Hematopoietic multipotent progenitor cell treated with erythropoietin and hydrocortisone succinate and interleukin-3 and kit ligand, for 17 days (in vitro differentiated cells): ENCODE data around the gene USB1.

Source experiments
- DNase-seq: peaks from one replicate; pipeline ENCODE4 v3.0.0-alpha.2; 2015; ENCODE audit warnings: low spot score

The USB1 gene, protein sequence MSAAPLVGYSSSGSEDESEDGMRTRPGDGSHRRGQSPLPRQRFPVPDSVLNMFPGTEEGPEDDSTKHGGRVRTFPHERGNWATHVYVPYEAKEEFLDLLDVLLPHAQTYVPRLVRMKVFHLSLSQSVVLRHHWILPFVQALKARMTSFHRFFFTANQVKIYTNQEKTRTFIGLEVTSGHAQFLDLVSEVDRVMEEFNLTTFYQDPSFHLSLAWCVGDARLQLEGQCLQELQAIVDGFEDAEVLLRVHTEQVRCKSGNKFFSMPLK

GRCh38 chr16:58000706-58001676 is at the start of gene USB1:
Gene USB1 (plus strand): TSS chr16:58001407. CDS start chr16:58001484, 77 bp downstream.
- DNase-seq: peak; percentile 88

DNA sequence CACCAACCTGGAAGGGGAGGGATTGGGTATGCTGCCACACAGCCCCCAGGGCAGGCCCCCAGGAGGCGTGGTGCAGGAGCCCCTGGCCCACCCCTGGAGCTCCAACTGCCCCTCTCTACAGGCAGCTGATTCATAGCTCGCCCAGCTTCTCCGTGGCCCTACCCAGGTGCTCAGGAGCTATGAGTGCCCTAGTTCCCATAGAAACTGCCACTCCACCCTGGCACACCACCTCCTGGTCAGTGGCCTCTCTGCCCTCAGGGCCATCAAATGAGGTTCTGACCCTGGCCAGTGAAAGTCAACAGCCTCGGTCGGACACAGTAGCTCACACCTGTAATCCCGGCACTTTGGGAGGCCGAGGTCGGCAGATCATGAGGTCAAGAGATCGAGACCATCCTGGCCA is 48.3 kb upstream of the USB1 start:
- DNase-seq: no peak

DNA sequence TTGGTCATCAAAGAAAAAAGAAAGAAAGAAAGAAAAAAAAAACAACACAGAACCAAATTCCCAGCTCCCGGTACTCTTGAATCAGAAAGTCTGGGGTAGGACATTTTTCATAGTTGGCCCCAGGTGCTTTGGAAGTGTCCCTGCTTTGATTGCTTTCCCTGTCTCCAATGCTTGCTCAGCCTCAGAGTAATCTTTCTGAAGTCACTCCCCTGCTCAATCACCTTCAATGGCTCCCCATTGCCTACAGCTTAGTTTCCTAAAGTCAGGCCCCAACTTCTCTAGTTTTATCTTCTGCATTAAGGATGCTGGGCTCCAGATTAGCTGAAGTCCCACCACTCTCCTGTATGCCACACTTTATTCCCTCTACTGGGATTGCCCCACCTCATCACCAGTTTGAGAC is 47.4 kb upstream of the USB1 start:
- no peak for DNase-seq

DNA sequence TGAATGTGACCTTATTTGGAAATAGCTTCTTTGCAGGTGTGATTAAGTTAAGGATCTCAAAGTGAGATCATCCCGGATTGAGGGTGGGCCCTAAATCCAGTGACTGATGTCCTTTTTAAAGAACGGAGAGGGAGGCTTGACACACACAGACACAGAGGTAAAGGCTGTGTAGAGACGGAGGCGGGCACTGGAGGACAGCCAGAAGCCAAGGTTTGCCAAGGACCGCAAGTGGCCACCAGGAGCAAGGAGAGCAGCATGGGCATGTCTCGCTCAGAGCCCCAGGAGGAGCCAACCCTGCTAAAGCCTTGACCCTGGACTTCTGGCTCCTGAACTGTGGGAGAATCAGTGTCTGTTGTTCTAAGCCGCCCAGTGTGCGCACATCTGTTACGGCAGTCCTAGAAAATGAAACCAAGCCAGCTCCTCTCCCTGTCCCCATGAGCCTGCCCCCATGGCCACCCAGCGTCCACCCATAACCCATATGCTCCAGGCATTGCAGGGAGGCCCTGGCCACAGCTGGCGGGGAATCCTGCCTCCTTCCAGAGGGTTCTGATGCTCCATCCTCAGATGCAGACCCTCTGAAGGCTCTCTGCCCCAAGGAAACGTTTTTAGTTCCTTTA is 45.5 kb upstream of the USB1 start:
- DNase-seq: no peak

DNA sequence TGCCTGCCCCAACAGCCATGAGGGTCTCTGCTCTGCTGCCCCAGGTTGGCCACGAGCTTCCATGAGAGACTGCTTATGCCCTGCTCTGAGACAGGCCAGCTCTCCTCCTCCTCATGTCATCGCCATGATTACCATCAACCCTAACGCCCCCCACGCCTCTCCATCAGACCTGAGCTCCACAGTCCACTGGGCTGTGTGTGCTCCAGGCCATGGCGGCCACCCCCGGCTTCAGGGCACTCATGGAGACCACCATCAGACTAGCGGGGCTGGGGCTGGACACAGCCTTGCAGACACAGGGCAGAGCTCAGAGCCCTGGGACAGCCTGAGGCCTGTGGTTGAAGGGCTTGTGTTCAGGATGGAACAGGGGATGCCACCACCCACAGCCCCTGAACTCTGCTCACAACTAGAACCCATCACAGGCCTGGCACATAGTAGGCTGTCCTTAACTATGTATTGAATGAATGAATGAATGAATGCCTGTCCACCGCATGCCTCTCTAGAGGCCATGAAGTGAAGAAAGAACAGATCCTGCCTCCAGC is 44.9 kb upstream of the USB1 start:
- DNase-seq: no peak

DNA sequence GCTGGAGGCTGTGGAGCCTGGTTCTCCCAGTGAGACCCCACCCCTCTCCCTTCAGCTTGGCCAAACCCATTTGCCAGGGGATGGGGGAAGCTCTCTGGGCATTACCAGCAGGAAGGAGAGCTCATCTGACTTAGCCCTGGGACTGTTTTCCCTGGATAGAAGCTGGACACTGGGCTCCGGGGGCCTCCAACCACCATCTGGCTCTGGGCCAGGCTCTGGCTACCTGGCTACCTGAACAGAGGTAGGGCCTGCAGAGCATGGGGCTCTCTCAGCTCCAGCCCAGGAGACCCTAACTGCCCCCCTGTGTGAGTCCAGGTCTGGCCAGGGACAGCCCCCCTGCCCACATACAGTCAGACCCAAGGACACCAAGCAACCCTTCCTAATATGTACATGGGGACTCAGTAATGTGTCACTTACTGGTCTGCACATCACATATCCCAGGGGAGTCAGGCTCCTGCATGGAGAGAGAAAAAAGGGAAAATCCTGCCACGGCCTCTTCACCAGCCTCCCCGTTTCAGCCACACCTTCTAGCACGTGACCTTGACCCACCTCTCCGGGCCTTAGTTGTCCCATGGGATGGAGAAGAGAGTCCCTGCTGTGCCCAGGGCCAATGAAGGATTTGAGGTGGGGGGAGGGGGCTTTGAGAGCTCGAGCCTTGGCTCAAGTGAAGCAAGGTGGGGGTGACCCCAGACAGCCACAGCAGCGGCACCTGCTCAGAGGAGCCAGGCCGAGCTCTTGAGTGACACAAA is 44.1 kb upstream of the USB1 start:
- no peak for DNase-seq

- DNase-seq: no peak
Observed at GRCh38 chr16:57957673-57958392, 43.4 kb upstream of the USB1 start.

DNA sequence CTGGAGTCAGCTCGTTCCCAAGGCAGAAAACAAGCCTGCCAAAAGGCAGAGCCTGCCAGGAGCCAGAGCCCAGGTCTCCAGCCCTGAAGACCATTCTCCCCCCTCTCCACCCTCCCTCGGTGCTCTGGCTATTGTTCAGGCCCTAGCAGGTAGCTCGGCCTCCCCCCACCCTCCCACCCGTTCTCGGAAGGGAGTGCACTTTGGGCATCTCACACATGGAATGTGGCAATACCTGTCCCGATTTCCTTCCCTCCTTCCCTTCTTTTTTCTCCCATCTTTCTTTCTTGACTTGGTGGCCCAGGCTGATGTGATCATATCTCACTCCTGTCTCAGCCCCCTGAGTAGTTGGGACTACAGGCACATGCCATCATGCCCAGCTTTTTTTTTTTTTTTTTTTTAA is 42.7 kb upstream of the USB1 start:
- no peak for DNase-seq

- no peak for DNase-seq
Observed at GRCh38 chr16:57959121-57959520, 42.1 kb upstream of the USB1 start.

GRCh38 chr16:57959804-57960203 is 41.4 kb upstream of the USB1 start:
- no peak for DNase-seq

DNA sequence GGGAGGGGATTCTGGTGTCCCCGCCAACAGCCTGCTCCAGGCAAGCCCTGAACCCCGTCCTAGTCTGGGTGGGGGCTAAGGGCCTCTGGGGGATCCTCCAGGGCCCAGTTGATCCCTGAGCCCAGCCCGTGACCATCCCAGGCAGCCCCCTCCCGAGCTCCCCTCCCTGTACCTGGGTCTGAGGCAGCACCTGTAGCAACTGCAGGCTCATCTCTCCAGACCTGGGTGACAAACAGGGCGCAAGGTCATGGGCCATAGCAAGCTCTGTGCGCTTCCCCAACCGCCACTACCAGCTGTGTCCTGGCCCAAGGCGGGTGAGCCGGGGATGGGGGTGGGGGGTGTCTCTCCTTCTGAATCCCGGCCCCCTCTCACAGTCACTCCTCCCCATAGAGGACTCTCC is 40.9 kb upstream of the USB1 start:
- DNase-seq: no peak

GRCh38 chr16:57960826-57961472 is 40.3 kb upstream of the USB1 start:
- DNase-seq: no peak

- no peak for DNase-seq
Observed at GRCh38 chr16:57961538-57961937, 39.7 kb upstream of the USB1 start.

- no peak for DNase-seq
Observed at GRCh38 chr16:57962046-57962445, 39.2 kb upstream of the USB1 start.

GRCh38 chr16:57962756-57963155 is 38.5 kb upstream of the USB1 start:
- no peak for DNase-seq

DNA sequence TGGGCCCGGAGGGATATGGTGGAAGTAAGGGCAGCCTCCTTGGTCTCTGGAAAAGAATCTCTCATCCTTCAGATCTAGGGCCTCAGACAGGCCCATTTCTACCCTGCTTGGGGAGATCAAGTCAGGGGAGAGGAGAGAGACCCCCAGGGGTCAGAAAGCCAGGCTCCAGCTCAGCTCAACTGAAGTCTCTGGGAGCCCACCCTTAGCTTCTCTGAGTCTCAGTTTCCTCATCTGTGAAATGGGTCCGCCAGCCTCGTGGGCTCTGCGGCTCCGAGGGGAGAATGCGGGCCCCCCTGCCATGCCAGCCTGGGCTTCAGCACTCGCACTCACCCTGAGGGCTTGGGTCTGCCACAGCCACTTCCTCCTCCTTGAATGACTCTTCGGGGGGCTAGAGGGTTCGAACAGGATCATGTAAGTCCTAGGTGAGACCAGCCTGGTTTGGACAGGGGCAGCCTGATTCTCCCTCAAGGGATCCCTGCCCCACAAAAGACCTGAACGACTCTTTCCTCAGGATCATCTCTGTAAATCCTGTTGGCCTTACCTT is 37.0 kb upstream of the USB1 start:
- no peak for DNase-seq

DNA sequence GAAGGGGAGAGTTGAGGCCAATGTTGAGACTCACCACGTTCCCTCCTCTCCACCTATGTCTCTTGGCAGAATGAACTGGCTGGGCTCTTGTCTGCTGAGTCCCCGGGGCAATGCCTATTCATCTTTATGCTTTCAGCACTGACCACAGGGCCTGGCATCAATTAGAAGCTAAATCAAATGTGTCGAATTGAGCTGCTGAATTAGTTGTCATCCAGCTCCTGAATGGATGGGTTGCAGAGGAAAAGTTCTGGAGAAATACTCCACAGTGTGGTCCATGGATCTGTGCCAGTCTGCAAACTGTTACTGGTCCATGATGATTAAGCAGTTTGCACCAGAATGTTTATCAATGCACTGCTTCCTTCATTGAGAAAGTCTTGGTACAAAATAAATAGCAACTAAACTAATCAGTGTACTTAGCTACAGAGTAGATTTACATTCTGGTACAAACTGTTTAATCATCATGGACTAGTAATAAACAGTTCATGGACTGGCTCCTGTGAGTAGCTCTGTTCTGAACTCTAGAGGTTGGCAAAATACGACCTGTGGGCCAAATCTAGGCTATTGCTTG is 34.9 kb upstream of the USB1 start:
- DNase-seq: peak; percentile 7

DNA sequence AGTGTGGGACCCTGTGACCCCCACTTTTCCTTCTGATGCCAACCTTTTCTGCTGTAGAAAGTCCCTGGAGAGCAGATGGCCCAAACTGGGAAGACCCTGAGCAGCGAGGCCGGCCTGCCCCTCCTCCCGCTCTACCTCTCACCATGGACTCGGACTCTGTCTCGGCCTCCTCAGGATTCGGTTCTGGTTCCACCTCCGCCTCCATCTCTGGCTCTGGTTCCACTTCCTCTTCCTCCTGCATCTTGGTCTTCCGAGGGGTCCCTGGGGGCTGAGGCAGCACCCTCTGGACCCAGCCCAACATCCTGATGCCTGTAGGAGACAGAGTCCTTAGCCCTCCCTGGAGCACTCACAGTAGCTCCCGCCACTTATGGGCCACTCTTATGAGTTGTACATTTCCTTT is 34.2 kb upstream of the USB1 start:
- no peak for DNase-seq

- no peak for DNase-seq
Observed at GRCh38 chr16:57967916-57968315, 33.3 kb upstream of the USB1 start.
